Activated naive CD4-positive, alpha-beta T cell treated with anti-CD3 and anti-CD28 coated beads for 36 hours (primary cell): ENCODE measurements around the gene AHRR. TPM values are rescaled to one million over a fixed set of nuclear protein-coding genes. Genes with fewer than 3 reads are reported as not detected.
A peak's percentile ranks its signal among the peaks of the same experiment; 100 is the strongest.
"Not testable (repeated sequence)": the region's sequence is repeated elsewhere in the genome, so short reads cannot be mapped to it uniquely, and the experiment has no call there.

ENCODE experiments used
- CTCF ChIA-PET: fragments of 350-600 bp; sonication (Branson Sonifier 250); formaldehyde crosslinking; loops from one replicate; lab custom pipeline; 2021; ENCODE audit warnings: antibody characterized with exemption; lab: Charles Lee
- DNase-seq: peaks from one replicate; pipeline ENCODE4 v3.0.0-alpha.2; 2020
- H3K27ac Mint-ChIP-seq: one replicate; pipeline ENCODE4 v1.8.0; 2021; ENCODE audit warnings: mild to moderate bottlenecking, mixed read lengths
- H3K27me3 Mint-ChIP-seq: one replicate; pipeline ENCODE4 v1.8.0; 2021; ENCODE audit warnings: low read depth, mixed read lengths
- H3K36me3 Mint-ChIP-seq: one replicate; pipeline ENCODE4 v1.8.0; 2021; ENCODE audit warnings: low read depth, mixed read lengths
- H3K4me1 Mint-ChIP-seq: one replicate; pipeline ENCODE4 v1.8.0; 2021; ENCODE audit warnings: low read depth, mixed read lengths
- H3K4me3 Mint-ChIP-seq: one replicate; pipeline ENCODE4 v1.8.0; 2021; ENCODE audit warnings: mild to moderate bottlenecking, moderate library complexity, mixed read lengths
- H3K9me3 Mint-ChIP-seq: one replicate; pipeline ENCODE4 v1.8.0; 2021; ENCODE audit warnings: mixed read lengths
- intact Hi-C: fragments of 100-400 bp; cut with micrococcal nuclease; formaldehyde crosslinking; loops from one replicate; pipeline ENCODE4 v1.15.1; 2023
- total RNA-seq, 2 experiments: library from RNA; stranded (reverse); gene quantifications; one replicate each; pipeline ENCODE4 v1.2.3, GENCODE V29; 2021

AHRR gene
- total RNA-seq, 2 experiments from 2014 or later = 4.1 to 5.5 TPM

GRCh38 chr5:485113-485945 lies 163.8 kb downstream of the AHRR start:
- Mint-ChIP-seq H3K4me3 (no peak overlapping the region), H3K36me3 (no peaks in the 10 kb centered on the region), H3K27me3 (peaks cover 3% of the 10 kb centered on the region), H3K27ac (no peak overlapping the region), H3K9me3 (no peaks in the 10 kb centered on the region), H3K4me1 (peaks cover 8% of the 10 kb centered on the region)
- DNase-seq = no peak
- intact Hi-C loops = no loop called here
- CTCF ChIA-PET = no interaction called here

GRCh38 chr5:485946-486491 lies 164.5 kb downstream of the AHRR start:
- Mint-ChIP-seq H3K27me3 (peaks cover 3% of the 10 kb centered on the region), H3K9me3 (no peaks in the 10 kb centered on the region), H3K4me3 (no peak overlapping the region), H3K4me1 (peaks cover 8% of the 10 kb centered on the region), H3K27ac (no peak overlapping the region), H3K36me3 (no peaks in the 10 kb centered on the region)
- peak; percentile 44 for DNase-seq
- CTCF ChIA-PET = no interaction called here
- intact Hi-C loops = no loop called here

GRCh38 chr5:486597-486996 lies 165.1 kb downstream of the AHRR start:
- DNase-seq, intact Hi-C loops, H3K4me3 Mint-ChIP-seq, H3K27me3 Mint-ChIP-seq, H3K36me3 Mint-ChIP-seq, H3K9me3 Mint-ChIP-seq, CTCF ChIA-PET, H3K4me1 Mint-ChIP-seq, H3K27ac Mint-ChIP-seq: not testable (repeated sequence)

Other genes with a start within 250 kb of the AHRR start
- gene PLEKHG4B, start 229.5 kb upstream of the AHRR start, total RNA-seq = not detected
- not detected for gene LRRC14B, start 130.2 kb upstream of the AHRR start, total RNA-seq
- gene CCDC127, start 103.6 kb upstream of the AHRR start, total RNA-seq = 1 to 10 TPM; 3.6 to 4.0 TPM
- 100 to 1,000 TPM; 133 to 136 TPM for gene SDHA, start 103.4 kb upstream of the AHRR start, total RNA-seq
- 10 to 100 TPM; 61.1 to 62.8 TPM for gene PDCD6, start 50.1 kb upstream of the AHRR start, total RNA-seq
- 10 to 100 TPM; 41.6 to 41.7 TPM for gene EXOC3, start 121.5 kb downstream of the AHRR start, total RNA-seq
- 1 to 10 TPM; 1.6 to 2.3 TPM for gene SLC9A3, start 202.7 kb downstream of the AHRR start, total RNA-seq